ENCODE data around the gene NAB2.

The NAB2 gene

DNA sequence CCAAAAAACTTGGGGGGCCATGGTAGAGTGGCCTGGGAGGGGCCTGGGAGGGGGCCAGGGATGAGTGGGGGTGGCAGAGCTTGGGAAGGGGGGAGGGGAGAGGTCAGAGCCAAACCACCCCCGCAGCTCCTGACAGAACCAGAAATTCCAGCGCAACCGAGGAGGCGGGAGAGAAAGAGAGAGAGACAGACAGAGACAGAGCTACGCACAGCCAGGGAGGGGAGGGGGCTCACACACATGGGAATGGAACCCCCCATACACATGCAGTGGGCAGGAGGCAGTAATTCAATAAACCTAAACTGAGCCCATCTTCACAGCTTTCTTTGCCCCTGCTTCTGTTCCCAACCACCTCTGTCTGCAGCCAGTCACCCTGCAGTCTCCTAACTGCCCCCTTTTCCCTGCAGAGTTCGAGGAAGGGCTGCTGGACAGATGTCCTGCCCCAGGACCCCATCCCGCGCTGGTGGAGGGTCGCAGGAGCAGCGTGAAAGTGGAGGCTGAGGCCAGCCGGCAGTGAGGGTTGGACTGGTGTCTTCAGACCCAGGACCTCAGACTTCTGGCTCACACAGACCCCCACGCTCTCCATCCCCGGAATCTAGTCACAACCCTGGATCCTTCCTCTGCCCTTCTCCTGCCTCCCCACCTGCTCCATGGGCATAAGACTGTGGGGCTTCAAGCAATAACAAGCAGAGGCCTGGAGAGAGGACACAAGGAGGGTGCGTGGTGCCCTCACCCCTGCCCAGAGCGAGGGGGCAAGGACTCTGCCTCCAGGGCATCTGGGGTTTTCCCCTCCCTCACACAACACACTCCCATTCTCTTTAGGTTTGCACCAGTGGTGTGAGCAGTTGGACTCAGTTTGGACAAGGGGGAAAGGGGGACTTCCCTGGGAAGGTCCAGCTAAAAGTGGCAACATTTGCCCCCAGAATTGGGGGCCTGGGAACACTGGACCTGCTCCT, 5.6 kb downstream of the NAB2 start:
- DNase-seq: no peak

DNA sequence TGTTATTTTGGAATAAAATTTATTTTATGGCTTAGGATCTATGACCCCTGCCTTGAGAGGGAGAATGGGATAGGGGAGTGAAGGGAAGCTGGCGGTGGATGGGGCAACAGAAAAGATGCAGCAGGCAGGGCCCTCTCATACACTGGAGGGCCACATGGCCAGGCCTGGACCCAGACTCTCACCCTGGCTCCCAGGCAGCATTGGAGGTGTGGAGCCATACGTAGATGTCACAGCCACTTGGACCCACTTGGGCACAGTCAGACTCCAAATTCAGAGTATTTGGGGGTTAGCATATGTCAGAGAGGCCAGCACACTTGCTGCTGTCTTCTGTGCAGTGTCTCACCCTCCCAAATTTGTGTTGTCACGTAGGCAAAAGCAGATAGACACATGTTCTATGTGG, 6.5 kb downstream of the NAB2 start:
- DNase-seq: no peak

DNA sequence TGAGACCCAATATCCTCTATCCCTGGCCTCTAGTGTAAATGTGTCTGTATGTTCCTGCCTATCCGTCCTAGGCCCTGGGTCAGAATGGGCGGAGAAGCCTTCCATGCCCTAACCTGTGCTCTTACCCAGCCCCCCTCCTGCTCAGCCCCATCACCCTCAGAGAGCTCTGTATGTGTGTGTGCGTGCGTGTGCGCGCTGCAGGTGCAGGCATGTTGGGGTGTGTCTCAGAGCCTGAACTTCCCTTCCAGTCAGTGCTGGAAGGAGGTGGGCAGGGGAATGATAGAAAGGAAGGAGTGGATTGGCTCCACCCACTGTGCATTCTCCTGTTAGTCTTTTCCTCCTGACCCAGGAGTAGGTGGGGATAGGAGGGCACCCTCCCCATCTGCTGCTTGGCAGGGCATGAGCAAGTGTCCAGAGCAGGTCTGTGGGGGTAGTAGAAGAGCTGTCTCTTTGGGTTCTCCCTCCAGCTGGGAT, 7.2 kb downstream of the NAB2 start:
- DNase-seq: no peak

DNA sequence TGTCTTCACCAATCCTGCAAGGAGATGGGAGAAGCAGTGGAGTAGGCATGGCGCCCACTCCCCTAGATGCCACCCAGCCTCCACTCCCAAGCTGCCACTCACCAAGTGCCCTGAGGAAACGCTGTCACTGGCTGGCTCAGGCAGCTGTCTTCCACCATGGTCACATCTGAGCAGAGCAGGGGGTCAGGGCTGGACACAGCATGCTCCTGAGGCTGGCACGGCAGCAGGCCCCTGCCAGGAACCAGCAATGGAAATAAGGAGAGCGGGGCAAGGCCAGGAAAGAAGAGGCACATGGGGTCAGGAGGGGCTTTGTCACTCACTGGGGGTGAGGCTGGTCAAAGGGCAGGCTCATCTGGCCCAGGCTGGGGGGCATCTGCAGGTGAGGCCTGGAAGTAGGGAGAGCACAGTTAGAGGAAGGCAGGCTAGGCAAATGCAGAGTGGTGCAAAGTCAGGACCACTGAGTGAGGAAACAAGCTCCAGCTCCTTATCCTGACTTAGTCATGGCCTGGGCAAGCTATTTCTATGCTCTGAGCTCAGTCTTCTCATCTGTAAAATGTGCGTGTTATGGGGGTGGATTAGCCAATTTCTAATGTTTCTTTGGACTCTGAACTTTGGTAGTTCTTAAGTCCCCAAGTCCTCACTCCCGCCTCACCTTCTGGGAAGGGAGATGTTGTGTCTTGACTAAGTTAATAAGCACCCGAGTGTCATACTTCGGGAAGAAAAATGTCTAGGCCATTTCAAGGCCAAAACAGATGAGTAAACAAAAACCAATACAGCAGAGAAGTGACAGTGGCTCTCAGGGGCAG, 8.0 kb downstream of the NAB2 start:
- no peak for DNase-seq

DNA sequence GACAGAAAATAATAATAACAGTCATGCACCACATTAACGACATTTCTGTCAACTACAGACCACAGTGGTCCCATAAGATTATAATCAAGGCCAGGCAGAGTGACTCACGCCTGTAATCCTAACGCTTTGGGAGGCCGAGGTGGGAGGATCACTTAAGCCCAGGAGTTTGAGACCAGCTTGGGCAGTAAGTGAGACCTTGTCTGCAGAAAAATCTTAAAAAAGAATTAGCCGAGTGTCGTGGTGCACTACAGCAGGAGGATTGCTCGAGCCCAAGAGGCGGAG, 8.6 kb downstream of the NAB2 start:
- DNase-seq: no peak

DNA sequence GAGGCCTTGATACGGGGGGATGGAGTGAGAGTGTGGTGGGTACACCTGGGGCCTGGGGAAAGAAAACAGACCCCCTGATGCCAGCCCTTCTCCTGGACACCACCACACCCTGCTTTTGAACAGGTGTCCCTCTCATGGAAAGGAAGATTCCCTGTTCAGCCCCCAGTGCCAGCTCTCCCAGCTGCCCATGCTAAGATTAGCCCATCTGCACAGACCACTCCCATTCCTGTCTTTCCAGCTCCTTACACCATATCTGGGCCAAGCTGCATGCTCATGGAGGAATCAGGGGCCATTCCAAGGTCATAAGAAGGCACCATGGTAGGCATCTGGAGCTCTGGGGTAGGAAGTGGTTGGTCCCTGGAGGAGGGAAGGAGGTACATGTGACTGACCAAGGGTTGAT, 9.6 kb downstream of the NAB2 start:
- no peak for DNase-seq

DNA sequence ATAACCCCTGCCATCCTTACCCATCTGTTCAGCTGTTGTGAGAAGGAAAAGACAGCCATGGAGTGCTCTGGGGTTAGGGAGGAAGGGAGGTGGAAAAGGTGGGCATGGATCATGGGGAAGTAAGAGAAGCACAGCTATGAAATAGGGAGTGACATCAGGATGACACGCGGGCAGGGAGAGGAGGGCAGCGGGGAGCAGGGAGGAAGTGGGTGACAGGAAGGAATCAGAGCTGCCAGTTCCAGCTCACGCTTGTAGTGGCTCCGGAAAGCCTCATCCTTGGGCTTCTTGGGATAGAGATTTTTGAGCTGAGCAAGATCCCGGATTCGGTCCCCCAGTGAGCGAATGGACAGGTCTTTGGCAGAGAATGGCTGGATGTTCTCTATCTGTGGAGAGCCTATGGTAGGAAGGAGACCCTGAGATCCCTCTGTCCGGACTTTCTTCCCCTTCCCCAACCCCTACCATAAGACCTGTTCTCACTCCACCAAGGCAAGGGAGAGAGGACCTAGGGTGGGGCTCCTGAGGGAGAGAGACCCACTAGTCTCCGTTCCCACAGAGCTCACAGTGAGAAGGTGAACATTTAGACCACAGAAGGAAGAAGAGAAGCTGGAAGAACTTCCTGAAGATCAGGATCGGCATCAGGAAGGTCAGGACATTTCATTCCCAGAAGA, 10.3 kb downstream of the NAB2 start:
- no peak for DNase-seq

DNA sequence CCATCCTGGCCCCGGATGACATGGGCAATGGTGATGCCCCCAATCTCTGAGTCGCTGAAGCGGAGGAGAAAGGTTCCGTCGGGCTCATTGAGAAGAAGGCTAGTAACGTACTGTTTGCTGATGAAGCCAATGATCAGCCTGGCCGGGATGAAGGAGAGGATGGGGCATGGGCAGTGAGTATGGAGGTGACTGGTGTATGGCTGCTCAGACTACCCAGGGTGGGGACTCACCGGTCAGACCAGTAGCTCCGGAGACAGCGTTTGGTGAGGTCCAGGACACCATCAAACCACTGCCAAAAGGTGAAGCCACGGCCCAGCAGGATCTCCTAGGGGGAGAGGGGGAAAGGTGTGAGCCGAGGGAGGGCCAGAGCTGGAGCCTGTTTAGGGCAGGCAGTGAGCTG, 10.9 kb downstream of the NAB2 start:
- no peak for DNase-seq

DNA sequence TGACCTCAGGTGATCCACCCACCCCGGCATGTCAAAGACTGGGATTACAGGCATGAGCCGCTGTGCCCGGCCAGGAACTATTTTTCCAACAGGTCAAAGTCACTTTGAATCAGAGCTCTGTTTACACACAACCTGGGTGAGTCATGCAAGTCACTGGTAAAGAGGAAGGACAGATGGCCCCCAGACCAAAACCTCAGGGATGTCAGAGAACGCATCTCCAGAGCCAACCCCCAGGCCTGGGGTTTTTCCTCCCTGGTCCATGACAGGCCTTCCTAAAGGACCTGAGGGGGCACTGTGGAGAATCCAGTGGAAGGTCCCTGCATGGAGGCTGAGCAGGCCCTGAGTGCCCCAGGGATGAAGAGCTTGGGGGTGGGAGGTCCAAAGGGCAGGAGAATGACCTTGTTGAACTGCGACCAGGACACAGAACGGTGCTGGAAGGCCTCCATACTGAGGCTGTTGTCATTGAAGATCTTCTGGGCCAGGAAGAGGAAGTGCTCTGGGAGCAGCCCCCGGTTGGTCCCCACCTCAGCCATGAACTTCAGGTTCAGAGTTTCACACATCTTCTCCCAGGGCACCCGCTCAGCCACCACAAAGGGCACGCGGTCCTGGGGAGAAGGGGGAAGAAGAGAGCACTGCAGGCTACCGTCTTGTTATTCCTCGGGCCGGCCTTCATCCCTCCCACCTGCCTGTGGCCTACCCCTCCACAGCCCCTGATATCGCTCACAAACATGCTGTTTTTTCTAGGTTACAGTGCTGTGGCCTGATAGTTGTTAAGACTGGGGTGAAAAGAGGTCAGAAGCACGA, 13.2 kb downstream of the NAB2 start:
- DNase-seq: no peak

DNA sequence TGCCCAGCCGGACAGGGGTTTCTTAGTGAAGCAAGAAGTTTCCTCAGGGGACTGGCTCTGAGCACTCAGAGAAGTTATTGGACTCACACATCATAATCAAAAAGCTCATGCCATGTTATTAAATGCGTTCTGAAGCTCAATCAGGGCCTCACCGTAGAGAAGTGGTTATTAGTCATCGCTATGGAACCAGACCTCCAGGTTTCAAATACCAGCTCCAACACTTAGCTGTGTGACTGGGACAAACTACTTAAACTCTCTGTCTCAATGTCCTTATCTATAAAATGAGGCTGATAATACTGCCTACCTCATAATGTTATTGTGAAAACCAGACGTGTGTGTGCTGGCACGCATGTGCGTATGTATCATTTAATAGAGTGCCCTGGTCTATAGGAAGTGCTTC, 14.9 kb downstream of the NAB2 start:
- no peak for DNase-seq

DNA sequence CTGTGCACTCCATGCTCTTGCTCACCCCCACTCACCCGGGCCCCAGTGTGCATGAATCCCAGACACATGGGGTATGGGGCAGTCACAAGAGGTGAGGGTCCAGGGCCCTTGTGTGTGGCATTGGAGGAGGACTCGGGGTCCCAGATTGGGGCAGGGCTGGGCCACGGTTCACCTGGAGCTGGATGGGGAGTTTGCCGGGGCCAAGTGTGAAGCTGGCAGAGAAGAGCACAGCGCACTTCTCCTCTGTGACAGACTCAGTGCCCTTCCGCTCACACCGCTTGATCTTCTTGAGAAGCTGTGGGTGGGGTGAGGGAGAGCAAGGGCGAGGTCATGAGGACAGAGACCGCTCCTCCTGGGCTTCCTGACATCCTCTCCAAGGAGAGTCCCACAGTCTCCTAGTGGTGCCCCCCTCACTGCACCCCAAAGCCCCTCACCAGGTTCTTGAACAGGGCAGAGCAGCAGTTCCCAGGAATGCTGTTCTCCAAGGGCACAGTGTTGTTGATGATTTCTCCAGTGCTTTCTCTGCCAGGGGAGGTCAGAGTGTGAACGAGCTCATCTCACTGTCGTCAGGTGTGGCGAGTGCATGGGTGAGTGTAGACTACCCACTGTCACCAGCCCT, 15.5 kb downstream of the NAB2 start:
- no peak for DNase-seq

DNA sequence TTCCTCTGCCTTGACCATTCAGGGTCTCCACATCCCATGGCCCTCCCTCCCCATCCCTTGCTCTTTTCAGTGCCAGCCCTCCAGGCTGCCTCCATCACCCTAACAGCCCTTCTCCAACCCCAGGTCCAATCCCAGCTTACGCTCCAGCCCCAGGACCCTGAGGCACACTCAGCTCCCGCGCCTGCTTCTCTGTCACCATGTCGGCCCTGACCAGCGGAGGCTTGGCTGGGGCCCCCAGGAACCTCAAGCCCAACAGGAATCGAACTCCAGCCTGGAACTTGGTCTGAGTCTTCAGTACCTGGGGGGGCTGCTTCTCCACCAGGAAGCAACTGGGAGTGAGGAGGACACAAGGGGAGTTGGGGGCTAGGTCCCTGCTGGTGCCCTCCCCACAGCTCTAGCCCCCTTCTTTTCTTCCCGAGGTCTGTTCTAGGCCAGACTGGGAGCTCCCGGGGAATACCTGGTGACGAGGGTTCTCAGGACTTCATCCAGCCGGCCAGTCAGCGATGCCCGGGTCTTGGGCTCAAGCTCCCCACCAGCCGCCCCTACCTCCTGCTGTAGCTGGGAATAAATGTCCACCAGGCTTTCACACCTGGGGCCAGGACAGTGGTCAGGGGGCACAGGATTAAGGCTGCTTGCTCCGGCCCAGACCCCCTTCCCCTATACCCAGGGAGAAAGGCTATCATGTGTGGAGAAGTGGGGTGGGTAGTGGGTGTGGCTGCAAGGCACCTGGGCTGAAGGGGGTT, 16.3 kb downstream of the NAB2 start:
- no peak for DNase-seq

DNA sequence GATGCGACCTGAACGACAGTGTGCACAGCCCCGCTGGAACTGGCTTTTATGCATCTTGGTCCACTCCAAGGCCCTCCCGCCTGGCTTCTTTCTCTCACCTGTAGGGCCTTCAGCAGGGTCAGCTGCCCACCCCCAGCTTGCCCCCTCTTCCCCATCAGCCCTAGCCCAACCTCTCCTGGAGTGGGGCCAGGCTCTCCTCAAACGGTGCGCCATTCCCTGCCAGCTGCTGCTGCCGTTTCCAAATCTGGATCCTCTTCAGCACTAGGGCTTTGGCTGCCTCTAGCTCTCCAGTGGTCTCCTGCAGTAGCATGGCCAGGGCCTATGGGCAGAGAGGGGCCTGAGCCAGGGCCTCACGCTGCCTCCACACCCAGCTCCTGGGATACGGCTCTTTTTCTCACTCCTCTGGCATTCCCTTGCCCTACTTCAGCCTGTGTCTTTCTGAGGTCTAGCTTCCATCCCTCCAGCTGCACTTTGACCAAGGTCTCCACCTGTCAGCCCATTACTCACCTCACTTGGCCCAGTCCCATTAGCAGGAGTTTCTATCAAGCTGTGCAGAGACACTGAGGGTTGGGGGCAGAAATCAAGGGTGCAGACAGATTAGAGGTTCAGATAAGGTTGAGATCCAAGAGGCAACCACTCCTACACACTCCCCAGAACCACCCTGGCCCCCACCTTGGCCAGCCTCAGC, 17.3 kb downstream of the NAB2 start:
- DNase-seq: no peak

DNA sequence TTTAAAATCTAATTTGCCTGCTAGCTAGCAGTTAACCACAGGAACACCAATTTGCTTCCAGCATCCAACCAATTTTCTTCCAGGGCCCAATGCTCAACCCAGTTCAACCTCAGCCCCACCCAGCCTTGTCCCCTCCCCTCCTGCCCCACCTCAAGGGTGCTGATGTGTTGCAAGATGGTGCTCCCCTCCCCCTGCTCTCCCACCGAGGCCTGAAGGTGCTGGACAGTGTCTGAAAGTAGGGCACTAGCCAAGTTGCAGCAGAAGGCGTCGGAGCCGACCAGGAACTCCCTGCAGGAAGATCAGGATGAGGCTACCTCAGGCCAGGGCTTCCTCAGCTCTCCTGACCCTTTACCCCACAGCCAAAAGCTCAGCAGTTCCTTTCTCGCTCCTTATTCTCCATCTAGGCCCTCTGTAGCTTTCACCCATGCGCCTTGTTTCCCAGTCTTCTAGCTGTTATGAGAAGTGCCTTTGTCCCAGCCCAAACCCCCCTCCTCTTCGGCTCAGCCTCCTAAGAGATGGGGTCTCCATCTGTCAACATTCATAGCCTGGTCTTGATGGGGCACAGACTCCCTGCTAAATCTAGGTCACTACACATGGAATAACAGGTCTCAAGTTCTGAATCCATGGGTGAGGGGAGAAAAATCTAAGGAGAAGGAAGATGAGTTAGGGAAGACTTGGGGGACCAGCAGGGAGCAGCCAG, 18.7 kb downstream of the NAB2 start:
- DNase-seq: no peak

DNA sequence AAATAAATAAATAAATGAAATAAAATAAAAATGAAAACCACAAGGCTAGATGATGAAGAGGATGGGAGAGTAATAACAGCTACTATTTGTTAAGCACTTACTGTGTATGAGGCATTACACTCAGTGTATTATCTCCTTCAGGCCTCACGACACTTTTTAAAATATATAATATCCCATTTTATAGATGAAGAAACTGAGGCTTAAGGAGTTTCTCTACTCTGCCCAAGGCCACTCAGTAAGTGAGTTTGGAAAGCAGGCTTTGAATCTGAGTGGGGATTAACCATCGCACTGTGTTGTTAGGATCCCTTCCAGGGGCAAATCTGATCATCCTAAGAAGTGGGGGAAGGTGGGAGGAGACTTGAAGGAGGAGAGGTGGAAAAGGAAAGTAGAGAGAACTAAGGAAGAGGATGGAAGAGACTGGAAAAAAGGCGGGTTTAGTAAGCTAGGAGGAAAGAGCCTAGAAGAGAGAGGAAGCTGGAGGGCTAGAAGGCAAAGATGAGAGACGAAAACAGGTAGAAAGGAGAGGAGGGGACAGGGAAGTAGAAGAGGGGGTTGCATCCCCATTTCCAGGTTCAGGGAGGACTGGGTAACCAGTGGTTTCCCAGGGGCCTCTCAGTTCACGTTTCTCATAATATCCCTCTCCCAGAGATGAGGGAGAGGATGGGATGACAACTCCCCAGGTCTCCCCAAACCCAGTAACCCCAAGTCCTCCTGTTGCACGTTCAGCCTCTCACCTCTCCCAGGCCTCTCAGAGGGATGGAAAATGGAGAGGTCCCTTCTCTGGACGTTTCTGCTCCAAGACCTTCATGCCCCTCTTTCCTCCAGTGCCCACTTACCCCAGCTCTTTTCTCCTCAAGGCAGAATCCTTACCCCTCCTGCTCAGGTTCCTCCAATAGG, 20.5 kb downstream of the NAB2 start:
- DNase-seq: no peak

DNA sequence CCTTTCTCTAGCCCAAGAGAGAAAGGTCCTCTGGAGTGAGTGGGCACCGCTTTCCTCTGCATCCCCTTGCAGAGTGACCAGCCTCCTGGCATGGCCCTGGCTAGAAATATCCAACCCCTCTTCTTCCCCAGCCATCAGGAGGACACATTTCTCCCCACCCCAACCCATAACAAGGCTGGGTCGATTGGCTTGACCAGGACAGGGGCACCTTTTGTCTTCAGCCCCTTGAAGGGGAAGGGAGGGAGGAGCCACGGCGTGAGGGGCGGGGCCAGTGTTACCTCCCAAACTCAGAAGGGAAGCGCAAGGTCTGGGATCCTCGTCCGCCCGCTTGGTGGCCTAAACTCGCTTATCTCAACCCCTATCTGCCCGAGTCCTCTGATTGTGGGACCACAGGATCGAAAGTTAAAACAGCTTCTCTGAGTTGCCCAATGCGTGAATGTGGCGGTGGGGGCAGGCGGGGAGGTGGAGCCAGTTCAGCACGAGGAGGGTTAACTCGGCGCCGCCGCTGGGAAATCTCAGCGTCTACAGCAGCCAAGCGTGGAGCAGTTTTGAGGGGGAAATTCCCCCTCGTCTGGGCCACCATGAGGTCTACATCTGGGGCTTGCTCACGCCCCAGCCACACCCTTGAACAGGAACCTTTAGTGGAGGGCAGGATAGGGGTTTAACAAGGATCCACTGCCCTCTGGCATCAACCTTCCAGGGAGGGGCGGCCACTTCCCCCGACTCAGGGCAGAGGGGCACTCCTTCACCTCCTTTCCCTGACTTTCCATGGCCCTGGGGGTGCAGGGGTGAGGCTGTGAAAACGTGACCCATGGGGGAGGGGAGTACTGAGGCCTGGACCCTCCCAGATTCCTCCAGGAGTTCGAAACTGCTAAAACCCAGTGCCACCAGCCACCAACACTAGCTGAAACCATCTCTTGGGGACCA, 21.5 kb downstream of the NAB2 start:
- DNase-seq: peak; percentile 80

DNA sequence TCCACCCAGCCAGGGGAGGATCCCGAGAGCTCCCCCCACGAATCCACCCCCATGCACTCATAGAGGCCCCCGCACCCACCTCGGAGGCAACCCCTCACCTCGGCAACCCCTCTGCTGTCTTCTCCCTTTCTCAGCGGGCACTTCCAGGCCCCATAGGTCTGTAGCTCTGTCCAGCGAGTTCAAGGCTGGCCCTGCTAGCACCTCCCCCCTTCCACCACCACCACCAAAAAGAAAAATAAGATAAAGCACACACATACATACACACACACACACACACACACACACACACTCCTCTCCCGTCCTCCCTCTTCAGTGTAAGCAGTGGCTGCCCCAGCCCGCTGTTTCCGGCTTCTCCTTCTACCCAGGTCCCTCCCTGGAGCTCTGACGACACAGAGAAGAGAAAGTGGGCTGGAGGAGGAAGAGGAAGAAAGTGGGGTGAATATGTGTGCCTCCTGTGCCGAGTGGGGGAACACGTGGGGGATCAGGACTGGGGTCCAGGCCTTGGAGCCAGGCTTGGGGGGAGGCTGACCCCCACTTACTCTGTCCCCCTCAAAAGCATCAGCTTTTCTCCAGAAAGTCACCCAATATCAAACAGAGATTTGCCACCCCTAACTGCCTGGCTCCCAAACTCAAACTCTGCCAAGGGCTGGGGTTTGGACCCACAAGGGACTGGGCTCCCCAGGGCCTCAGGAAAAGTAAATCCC, 22.3 kb downstream of the NAB2 start, which contains the start of gene STAT6:
Gene STAT6, minus strand, starts transcription at position 332 of the 704 bp plus-strand sequence. CDS start 3,084 bp downstream, outside the sequence.
- peak; percentile 75 for DNase-seq

All from stimulated activated CD4-positive, alpha-beta T cell treated with anti-CD3 and anti-CD28 coated beads, Interleukin-4, amount 100 ng/mL, for 1 hour (primary cell).